Upper lobe of right lung (tissue), 1 donor: ENCODE data around the gene KDM7A. TPM values are rescaled to one million over a fixed set of nuclear protein-coding genes. Genes with fewer than 3 reads are reported as not detected.

Experiments used
- ATAC-seq: fragments of 200-7000 bp; cut with Tn5 transposase; one replicate; pipeline ENCODE4 v1.9.1; 2020; ENCODE audit warnings: mild to moderate bottlenecking, moderate library complexity
- DNase-seq: peaks from one replicate; pipeline ENCODE4 v3.0.0-alpha.2; 2020
- H3K27ac ChIP-seq: fragments of 200-600 bp; one replicate; pipeline ENCODE4 v1.8.0; 2022
- H3K27me3 ChIP-seq: fragments of 200-600 bp; one replicate; pipeline ENCODE4 v1.8.0; 2022; ENCODE audit warnings: mild to moderate bottlenecking
- H3K36me3 ChIP-seq: fragments of 200-600 bp; one replicate; pipeline ENCODE4 v1.8.0; 2022
- H3K4me1 ChIP-seq: fragments of 200-600 bp; one replicate; pipeline ENCODE4 v1.8.0; 2022
- H3K4me3 ChIP-seq: fragments of 200-600 bp; one replicate; pipeline ENCODE4 v1.8.0; 2022; ENCODE audit warnings: mild to moderate bottlenecking
- H3K9me3 ChIP-seq: fragments of 200-600 bp; one replicate; pipeline ENCODE4 v1.8.0; 2022
- CTCF ChIP-seq: fragments of 200-600 bp; IDR thresholded peaks from one replicate; pipeline ENCODE4 v1.8.0; 2022; ENCODE audit warnings: antibody characterized with exemption
- intact Hi-C: fragments of 100-400 bp; cut with DNase I; formaldehyde crosslinking; loops from one replicate; pipeline ENCODE4 v1.11.0; 2022
- total RNA-seq: library from RNA; stranded (reverse); fragmentation: NEBNext Ultra II Directional; extraction: Animal tissue kit (Norgen Biotek cat#: 25700); gene quantifications from one replicate; pipeline ENCODE4 v1.2.1, GENCODE V29; 2021
- donor health status: DM: no; HTN: yes; CAD: no; lungs with severe emphysema.

KDM7A gene
- total RNA-seq, 1 donor from 2014 or later = 16.7 TPM

- no peaks in the 10 kb centered on the region for H3K27me3 ChIP-seq
- H3K27ac ChIP-seq = no peak overlapping the region
- H3K9me3 ChIP-seq = no peaks in the 10 kb centered on the region
- H3K4me1 ChIP-seq = no peaks in the 10 kb centered on the region
- intact Hi-C loops = no loop called here
- DNase-seq (no peak), ATAC-seq (no peak)
- no peak for TF ChIP-seq CTCF
- no peak overlapping the region for H3K4me3 ChIP-seq
- no peaks in the 10 kb centered on the region for H3K36me3 ChIP-seq
Measured at GRCh38 chr7:140219672-140220524, 43.1 kb upstream of the KDM7A start.

- no peaks in the 10 kb centered on the region for H3K9me3 ChIP-seq
- no peaks in the 10 kb centered on the region for H3K36me3 ChIP-seq
- H3K4me3 ChIP-seq = no peak overlapping the region
- no peak for ATAC-seq
- no peaks in the 10 kb centered on the region for H3K27me3 ChIP-seq
- no peak overlapping the region for H3K27ac ChIP-seq
- H3K4me1 ChIP-seq = peaks cover 7% of the 10 kb centered on the region
- no peak for TF ChIP-seq CTCF
- intact Hi-C loops = no loop called here
- DNase-seq = no peak
Measured at GRCh38 chr7:140218656-140219055, 41.9 kb upstream of the KDM7A start.

- no peak for TF ChIP-seq CTCF
Measured at GRCh38 chr7:140217750-140218501, 41.1 kb upstream of the KDM7A start.

GRCh38 chr7:140215281-140215680 lies 38.5 kb upstream of the KDM7A start:
- H3K4me3 ChIP-seq = no peak overlapping the region
- intact Hi-C loops = no loop called here
- H3K4me1 ChIP-seq = peaks cover 9% of the 10 kb centered on the region
- no peaks in the 10 kb centered on the region for H3K36me3 ChIP-seq
- H3K27me3 ChIP-seq = no peaks in the 10 kb centered on the region
- no peak for ATAC-seq
- H3K9me3 ChIP-seq = no peaks in the 10 kb centered on the region
- TF ChIP-seq CTCF = no peak
- no peak overlapping the region for H3K27ac ChIP-seq
- DNase-seq = no peak

More at GRCh38 chr7:140217750-140218501, 41.1 kb upstream of the KDM7A start:
- Histone ChIP-seq H3K4me1 (peaks cover 9% of the 10 kb centered on the region), H3K36me3 (no peaks in the 10 kb centered on the region), H3K27ac (no peak overlapping the region), H3K9me3 (no peaks in the 10 kb centered on the region), H3K4me3 (no peak overlapping the region), H3K27me3 (no peaks in the 10 kb centered on the region)
- no peak for ATAC-seq
- intact Hi-C loops = no loop called here
- DNase-seq = no peak

- Histone ChIP-seq H3K36me3 (no peaks in the 10 kb centered on the region), H3K27ac (no peak overlapping the region), H3K4me3 (no peak overlapping the region), H3K27me3 (no peaks in the 10 kb centered on the region), H3K4me1 (peaks cover 9% of the 10 kb centered on the region), H3K9me3 (no peaks in the 10 kb centered on the region)
- no peak for TF ChIP-seq CTCF
- ATAC-seq (peak; percentile 70), DNase-seq (no peak)
- intact Hi-C loops = no loop called here
Measured at GRCh38 chr7:140214075-140214684, 37.4 kb upstream of the KDM7A start.
